Trophoblast cell (in vitro differentiated cells and primary cell): Measurements from ENCODE around the gene PALLD.

Experiments used
- DNase-seq, 2 donors: peaks; one replicate each; pipeline ENCODE4 v3.0.0-alpha.2; 2016
- H2AFZ ChIP-seq: 2 replicates; pipeline ENCODE4 v1.6.1; 2013; ENCODE audit warnings: low read length, moderate library complexity, mild to moderate bottlenecking; ENCODE audit not compliant: insufficient read depth, poor library complexity
- H2AK5ac ChIP-seq: 2 replicates; pipeline ENCODE4 v1.6.1; 2013; ENCODE audit warnings: mild to moderate bottlenecking, low read length
- H2BK120ac ChIP-seq: 2 replicates; pipeline ENCODE4 v1.6.1; 2013; ENCODE audit warnings: low read length, mild to moderate bottlenecking, moderate library complexity; ENCODE audit not compliant: insufficient read depth, poor library complexity
- H2BK12ac ChIP-seq: 2 replicates; pipeline ENCODE4 v1.6.1; 2013; ENCODE audit warnings: mild to moderate bottlenecking, low read length, moderate library complexity
- H2BK5ac ChIP-seq: 2 replicates; pipeline ENCODE4 v1.6.1; 2013; ENCODE audit warnings: low read length, low read depth, moderate library complexity, mild to moderate bottlenecking; ENCODE audit not compliant: poor library complexity
- H3K14ac ChIP-seq: 2 replicates; pipeline ENCODE4 v1.6.1; 2013; ENCODE audit warnings: mild to moderate bottlenecking, low read length
- H3K18ac ChIP-seq: 2 replicates; pipeline ENCODE4 v1.6.1; 2013; ENCODE audit warnings: mild to moderate bottlenecking, low read length
- H3K23ac ChIP-seq: 2 replicates; pipeline ENCODE4 v1.6.1; 2013; ENCODE audit warnings: low read length
- H3K27ac ChIP-seq: 2 replicates; pipeline ENCODE4 v1.5.1; 2013; ENCODE audit warnings: low read depth, mild to moderate bottlenecking, inconsistent platforms, low read length, moderate library complexity
- H3K27me3 ChIP-seq: 2 replicates; pipeline ENCODE4 v1.6.1; 2013; ENCODE audit warnings: inconsistent platforms, mild to moderate bottlenecking, low read length, moderate library complexity; ENCODE audit not compliant: insufficient read depth
- H3K36me3 ChIP-seq, 2 experiments: 1 replicate in 1 of 2; 2 replicates in 1 of 2; pipeline ENCODE4 v1.6.1; 2013; ENCODE audit warnings: low read length in 2 of 2, mild to moderate bottlenecking in 2 of 2, moderate library complexity in 1 of 2; ENCODE audit not compliant: insufficient read depth in 2 of 2, control insufficient read depth in 1 of 2
- H3K4ac ChIP-seq: 2 replicates; pipeline ENCODE4 v1.6.1; 2013; ENCODE audit warnings: low read depth, mild to moderate bottlenecking, low read length, moderate library complexity
- H3K4me1 ChIP-seq, 2 experiments: 1 replicate in 1 of 2; 2 replicates in 1 of 2; pipeline ENCODE4 v1.6.1; 2013; ENCODE audit warnings: low read length in 2 of 2, mild to moderate bottlenecking in 2 of 2, moderate library complexity in 1 of 2; ENCODE audit not compliant: insufficient read depth in 2 of 2, control insufficient read depth in 1 of 2
- H3K4me2 ChIP-seq: 2 replicates; pipeline ENCODE4 v1.6.1; 2013; ENCODE audit warnings: inconsistent platforms, mild to moderate bottlenecking, low read length, moderate library complexity
- H3K4me3 ChIP-seq: 2 replicates; pipeline ENCODE4 v1.5.1; 2013; ENCODE audit warnings: mild to moderate bottlenecking, low read depth, low read length, inconsistent platforms
- H3K79me1 ChIP-seq: one replicate; pipeline ENCODE4 v1.6.1; 2013; ENCODE audit warnings: low read length
- H3K79me2 ChIP-seq: 2 replicates; pipeline ENCODE4 v1.6.1; 2013; ENCODE audit warnings: low read length, mild to moderate bottlenecking; ENCODE audit not compliant: control insufficient read depth, insufficient read depth, poor library complexity
- H3K9ac ChIP-seq: 2 replicates; pipeline ENCODE4 v1.6.1; 2013; ENCODE audit warnings: mild to moderate bottlenecking, low read length
- H3K9me3 ChIP-seq: 2 replicates; pipeline ENCODE4 v1.6.1; 2013; ENCODE audit warnings: low read depth, mild to moderate bottlenecking, control low read depth, inconsistent platforms, low read length; ENCODE audit not compliant: insufficient read depth
- H4K12ac ChIP-seq: 2 replicates; pipeline ENCODE4 v1.6.1; 2013; ENCODE audit warnings: low read depth, mild to moderate bottlenecking, low read length, moderate library complexity
- H4K8ac ChIP-seq: 2 replicates; pipeline ENCODE4 v1.6.1; 2013; ENCODE audit warnings: low read depth, mild to moderate bottlenecking, low read length, moderate library complexity
- H4K91ac ChIP-seq: one replicate; pipeline ENCODE4 v1.6.1; 2013; ENCODE audit warnings: low read depth, mild to moderate bottlenecking, low read length, moderate library complexity
- WGBS: extraction: QIAGEN DNeasy Blood & Tissue Kit; methylation state at CpG from one replicate; pipeline ENCODE4 v1.1.7; 2013; ENCODE audit warnings: missing lambda C conversion rate; ENCODE audit not compliant: insufficient read length, insufficient coverage; ENCODE audit errors: extremely low coverage; 5-methylcytosine and 5-hydroxymethylcytosine counted together

The PALLD gene

GRCh38 chr4:168793542-168793941, 296.7 kb downstream of the PALLD start:
- Histone ChIP-seq H2BK12ac (no peak overlapping the region), H2AK5ac (no peak overlapping the region), H2BK120ac (no peak overlapping the region), H3K36me3 (peaks cover 2 to 6% of the 10 kb centered on the region in 2 experiments), H3K4ac (no peak overlapping the region), H2AFZ (no peak overlapping the region), H4K91ac (no peak overlapping the region), H4K12ac (no peak overlapping the region), H3K4me3 (no peak overlapping the region), H3K4me1 (peaks cover 13 to 17% of the 10 kb centered on the region in 2 experiments), H3K79me1 (peaks cover 3% of the 10 kb centered on the region), H3K27me3 (no peaks in the 10 kb centered on the region), H4K8ac (no peak overlapping the region), H3K9ac (no peak overlapping the region), H2BK5ac (no peak overlapping the region), H3K79me2 (no peaks in the 10 kb centered on the region), H3K27ac (no peak overlapping the region), H3K14ac (no peak overlapping the region), H3K4me2 (no peak overlapping the region), H3K23ac (no peak overlapping the region), H3K18ac (peak overlapping the region; percentile 5), H3K9me3 (peaks cover 3% of the 10 kb centered on the region)
- WGBS = no CpG with 5 or more reads among the region's 5 CpGs
- no peak for DNase-seq

GRCh38 chr4:168794092-168794707, 297.3 kb downstream of the PALLD start:
- Histone ChIP-seq H3K9me3 (peaks cover 3% of the 10 kb centered on the region), H4K8ac (no peak overlapping the region), H3K23ac (no peak overlapping the region), H4K12ac (no peak overlapping the region), H3K4me3 (no peak overlapping the region), H3K14ac (no peak overlapping the region), H3K79me2 (no peaks in the 10 kb centered on the region), H3K27ac (no peak overlapping the region), H2AK5ac (no peak overlapping the region), H3K4me2 (no peak overlapping the region), H3K9ac (no peak overlapping the region), H2BK120ac (no peak overlapping the region), H3K4me1 (peaks cover 13 to 17% of the 10 kb centered on the region in 2 experiments), H2AFZ (no peak overlapping the region), H3K18ac (peak overlapping the region; percentile 18), H3K79me1 (peaks cover 3% of the 10 kb centered on the region), H2BK12ac (no peak overlapping the region), H3K27me3 (no peaks in the 10 kb centered on the region), H2BK5ac (no peak overlapping the region), H4K91ac (no peak overlapping the region), H3K36me3 (peaks cover 2 to 6% of the 10 kb centered on the region in 2 experiments), H3K4ac (no peak overlapping the region)
- no CpG with 5 or more reads among the region's 20 CpGs for whole genome bisulfite sequencing
- DNase-seq = peak; percentile 81 to 95

GRCh38 chr4:168794881-168795280, 298.0 kb downstream of the PALLD start:
- H2BK5ac ChIP-seq = no peak overlapping the region
- H3K36me3 ChIP-seq = peaks cover 2 to 6% of the 10 kb centered on the region in 2 experiments
- no peaks in the 10 kb centered on the region for H3K27me3 ChIP-seq
- DNase-seq = peak; percentile 22 to 47
- no peak overlapping the region for H4K8ac ChIP-seq
- H3K4me2 ChIP-seq = no peak overlapping the region
- H2BK12ac ChIP-seq = no peak overlapping the region
- no CpG with 5 or more reads among the region's 3 CpGs for WGBS
- H3K4ac ChIP-seq = no peak overlapping the region
- H3K9ac ChIP-seq = no peak overlapping the region
- no peak overlapping the region for H4K12ac ChIP-seq
- no peak overlapping the region for H4K91ac ChIP-seq
- no peaks in the 10 kb centered on the region for H3K79me2 ChIP-seq
- no peak overlapping the region for H3K27ac ChIP-seq
- no peak overlapping the region for H2AFZ ChIP-seq
- H3K4me3 ChIP-seq = no peak overlapping the region
- no peak overlapping the region for H3K14ac ChIP-seq
- no peak overlapping the region for H3K18ac ChIP-seq
- peaks cover 3% of the 10 kb centered on the region for H3K9me3 ChIP-seq
- H3K23ac ChIP-seq = no peak overlapping the region
- no peak overlapping the region for H2AK5ac ChIP-seq
- H3K4me1 ChIP-seq = peaks cover 13 to 17% of the 10 kb centered on the region in 2 experiments
- H3K79me1 ChIP-seq = peaks cover 3% of the 10 kb centered on the region
- no peak overlapping the region for H2BK120ac ChIP-seq

GRCh38 chr4:168795346-168795745, 298.5 kb downstream of the PALLD start:
- Histone ChIP-seq H3K27me3 (no peaks in the 10 kb centered on the region), H3K27ac (no peak overlapping the region), H2AK5ac (no peak overlapping the region), H3K14ac (no peak overlapping the region), H4K8ac (no peak overlapping the region), H2BK120ac (no peak overlapping the region), H4K91ac (no peak overlapping the region), H3K79me2 (no peaks in the 10 kb centered on the region), H4K12ac (no peak overlapping the region), H3K9me3 (peaks cover 3% of the 10 kb centered on the region), H3K23ac (no peak overlapping the region), H3K4ac (no peak overlapping the region), H3K36me3 (peaks cover 2 to 6% of the 10 kb centered on the region in 2 experiments), H3K4me3 (no peak overlapping the region), H2AFZ (no peak overlapping the region), H2BK5ac (no peak overlapping the region), H2BK12ac (no peak overlapping the region), H3K4me1 (peaks cover 13 to 17% of the 10 kb centered on the region in 2 experiments), H3K4me2 (no peak overlapping the region), H3K18ac (no peak overlapping the region), H3K79me1 (peaks cover 3% of the 10 kb centered on the region), H3K9ac (no peak overlapping the region)
- WGBS = no CpG with 5 or more reads among the region's 1 CpG
- no peak for DNase-seq
